Osteoblast (primary cell): Measurements from ENCODE around the gene SNCG. TPM values are rescaled to one million over a fixed set of nuclear protein-coding genes. Genes with fewer than 3 reads are reported as not detected.

Source experiments
- small RNA-seq: library from RNA; depleted of rRNA; stranded (forward); fragments of <200 nt; gene quantifications from one replicate; pipeline ENCODE3, GENCODE V24; 2012
- total RNA-seq: library from RNA; depleted of rRNA; stranded (reverse); fragments of >200 nt; gene quantifications from 2 replicates; pipeline ENCODE4 v1.2.3, GENCODE V29; 2012

SNCG gene
- total RNA-seq, 1 donor = 0.36 TPM

Small RNA genes lying within 50 kb of the gene (small RNA-seq; reads per million reads assigned to genes)
- not detected for gene BMS1P3

Other genes with a start within 250 kb of the SNCG start
- 71.7 and 73.7 TPM in 2 replicates for gene BMPR1A, start 202.0 kb upstream of the SNCG start, total RNA-seq
- 1.1 and 3.5 TPM in 2 replicates for gene MMRN2, start 984 bp upstream of the SNCG start, total RNA-seq
- 11.9 and 18.3 TPM in 2 replicates for gene ADIRF, start 9.9 kb downstream of the SNCG start, total RNA-seq
- not detected in 2 replicates for gene FAM25A, start 61.7 kb downstream of the SNCG start, total RNA-seq
- gene GLUD1, start 136.2 kb downstream of the SNCG start, total RNA-seq = 212 and 221 TPM in 2 replicates
- 39.5 and 40.9 TPM in 2 replicates for gene SHLD2, start 136.6 kb downstream of the SNCG start, total RNA-seq